Neural cell (in vitro differentiated cells): ENCODE results near the gene ARNT2. TPM values are rescaled to one million over a fixed set of nuclear protein-coding genes. Genes with fewer than 3 reads are reported as not detected.

Source experiments
- H2AFZ ChIP-seq: fragments of 200-600, 300-800 bp; sonication (generic), shearing (Covaris generic); 2 replicates; pipeline ENCODE4 v1.6.0; 2014; ENCODE audit warnings: low read depth, mild to moderate bottlenecking, antibody characterized with exemption, low read length, moderate library complexity
- H3F3A ChIP-seq: fragments of 200-600 bp; shearing (Covaris generic); 2 replicates; pipeline ENCODE4 v1.6.1; 2016; ENCODE audit warnings: mild to moderate bottlenecking, moderate library complexity, mixed read lengths, antibody characterized with exemption, low read length; ENCODE audit not compliant: insufficient read depth, poor library complexity, severe bottlenecking
- H3K27ac ChIP-seq: fragments of 200-600, 300-800 bp; sonication (generic), shearing (Covaris generic); 2 replicates; pipeline ENCODE4 v1.5.1; 2014; ENCODE audit warnings: mild to moderate bottlenecking, low read length, moderate library complexity
- H3K27me3 ChIP-seq: fragments of 300-800, 200-600 bp; sonication (generic), shearing (Covaris generic); 2 replicates; pipeline ENCODE4 v1.6.0; 2014; ENCODE audit warnings: mild to moderate bottlenecking, low read depth, low read length, moderate library complexity; ENCODE audit not compliant: insufficient read depth
- H3K36me3 ChIP-seq: fragments of 300-800, 200-600 bp; sonication (generic), shearing (Covaris generic); 2 replicates; pipeline ENCODE4 v1.5.1; 2014; ENCODE audit warnings: mild to moderate bottlenecking, antibody characterized with exemption, low read length, moderate library complexity; ENCODE audit not compliant: insufficient read depth
- H3K4me2 ChIP-seq: fragments of 300-800, 200-600 bp; sonication (generic), shearing (Covaris generic); 2 replicates; pipeline ENCODE4 v1.6.0; 2014; ENCODE audit warnings: mild to moderate bottlenecking, low read length
- H3K4me3 ChIP-seq: fragments of 300-800, 200-600 bp; sonication (generic), shearing (Covaris generic); 2 replicates; pipeline ENCODE4 v1.5.1; 2014; ENCODE audit warnings: mild to moderate bottlenecking, low read length, moderate library complexity
- H3K79me2 ChIP-seq: fragments of 200-600 bp; shearing (Covaris generic); replicated peaks from 2 replicates; pipeline ENCODE4 v1.6.0; 2014; ENCODE audit warnings: mild to moderate bottlenecking, low read length, moderate library complexity; ENCODE audit not compliant: insufficient read depth
- H3K9ac ChIP-seq: fragments of 300-800, 200-600 bp; sonication (generic), shearing (Covaris generic); 2 replicates; pipeline ENCODE4 v1.6.1; 2016; ENCODE audit warnings: mild to moderate bottlenecking, low read length, mixed read lengths
- H3K9me2 ChIP-seq: fragments of 200-600 bp; shearing (Covaris generic); 2 replicates; pipeline ENCODE4 v1.6.1; 2016; ENCODE audit warnings: mild to moderate bottlenecking, low read length, mixed read lengths; ENCODE audit not compliant: insufficient read depth
- H3K9me3 ChIP-seq: fragments of 200-600, 300-800 bp; sonication (generic), shearing (Covaris generic); 2 replicates; pipeline ENCODE4 v1.6.1; 2016; ENCODE audit warnings: mild to moderate bottlenecking, mixed run types, low read length, moderate library complexity, mixed read lengths
- H4K20me1 ChIP-seq: fragments of 200-600 bp; shearing (Covaris generic); 2 replicates; pipeline ENCODE4 v1.6.1; 2016; ENCODE audit warnings: mild to moderate bottlenecking, mixed run types; ENCODE audit not compliant: insufficient read depth
- CTCF ChIP-seq: fragments of 450-650 bp; IDR thresholded peaks from 2 replicates; pipeline ENCODE4 v1.5.1; 2014; ENCODE audit warnings: antibody characterized with exemption, mild to moderate bottlenecking, moderate library complexity; ENCODE audit not compliant: poor library complexity, severe bottlenecking
- EP300 ChIP-seq: fragments of 450-650 bp; conservative IDR thresholded peaks from 2 replicates; pipeline ENCODE4 v1.6.1; 2014; ENCODE audit warnings: antibody characterized with exemption, mild to moderate bottlenecking, moderate library complexity; ENCODE audit not compliant: poor library complexity, severe bottlenecking
- EZH2 ChIP-seq: fragments of 200-600, 300-800 bp; shearing (Covaris generic), sonication (generic); IDR thresholded peaks from 2 replicates; pipeline ENCODE4 v1.6.1; 2014; ENCODE audit warnings: antibody characterized with exemption, low read length, borderline replicate concordance, mild to moderate bottlenecking; ENCODE audit not compliant: insufficient read depth, poor library complexity, severe bottlenecking
- MXI1 ChIP-seq: fragments of 450-650 bp; conservative IDR thresholded peaks from 2 replicates; pipeline ENCODE4 v1.6.1; 2014; ENCODE audit warnings: antibody characterized with exemption, mild to moderate bottlenecking; ENCODE audit not compliant: poor library complexity, severe bottlenecking
- POLR2AphosphoS5 ChIP-seq: IDR thresholded peaks from 2 replicates; pipeline ENCODE4 v1.6.1; 2012
- RAD21 ChIP-seq: fragments of 450-650 bp; conservative IDR thresholded peaks from 2 replicates; pipeline ENCODE4 v1.6.1; 2014; ENCODE audit warnings: antibody characterized with exemption, mild to moderate bottlenecking, moderate library complexity
- REST ChIP-seq: IDR thresholded peaks from 2 replicates; pipeline ENCODE4 v1.6.1; 2012; ENCODE audit warnings: borderline replicate concordance
- SMC3 ChIP-seq: fragments of 450-650 bp; conservative IDR thresholded peaks from 2 replicates; pipeline ENCODE4 v1.6.1; 2014; ENCODE audit warnings: antibody characterized with exemption, mild to moderate bottlenecking, moderate library complexity; ENCODE audit not compliant: poor library complexity
- TAF1 ChIP-seq: IDR thresholded peaks from 2 replicates; pipeline ENCODE4 v1.6.1; 2012; ENCODE audit warnings: low read depth
- polyA plus RNA-seq: library from polyadenylated mRNA; depleted of rRNA; stranded (reverse); fragments of >200 nt; gene quantifications from 2 replicates; pipeline ENCODE4 v1.2.3, GENCODE V29; 2014

Gene ARNT2
- polyA plus RNA-seq, 1 donor from 2014 or later, result 41.2 TPM

GRCh38 chr15:80487839-80488390, 83.7 kb downstream of the ARNT2 start:
- Histone ChIP-seq H3K9me2 (no peaks in the 10 kb centered on the region), H3F3A (no peaks in the 10 kb centered on the region), H4K20me1 (no peaks in the 10 kb centered on the region), H3K4me2 (no peak overlapping the region), H2AFZ (no peak overlapping the region), H3K9ac (no peak overlapping the region), H3K79me2 (no peaks in the 10 kb centered on the region), H3K9me3 (no peaks in the 10 kb centered on the region), H3K4me3 (no peak overlapping the region), H3K27ac (no peak overlapping the region), H3K27me3 (no peaks in the 10 kb centered on the region), H3K36me3 (no peaks in the 10 kb centered on the region)
- no peak for TF ChIP-seq SMC3
- no peak for TF ChIP-seq EZH2
- no peak for TF ChIP-seq REST
- TF ChIP-seq RAD21, result no peak
- TF ChIP-seq EP300, result no peak
- TF ChIP-seq MXI1, result no peak
- no peak for TF ChIP-seq CTCF
- TF ChIP-seq POLR2AphosphoS5, result no peak

GRCh38 chr15:80489030-80489594, 84.9 kb downstream of the ARNT2 start:
- H3K79me2 ChIP-seq, result no peaks in the 10 kb centered on the region
- H3K4me2 ChIP-seq, result no peak overlapping the region
- H3K27ac ChIP-seq, result no peak overlapping the region
- no peak overlapping the region for H3K4me3 ChIP-seq
- no peaks in the 10 kb centered on the region for H3F3A ChIP-seq
- H3K36me3 ChIP-seq, result no peaks in the 10 kb centered on the region
- H3K9me3 ChIP-seq, result no peaks in the 10 kb centered on the region
- no peak overlapping the region for H3K9ac ChIP-seq
- no peaks in the 10 kb centered on the region for H3K27me3 ChIP-seq
- H2AFZ ChIP-seq, result no peak overlapping the region
- no peak for TF ChIP-seq RAD21
- no peak for TF ChIP-seq CTCF
- TF ChIP-seq POLR2AphosphoS5, result no peak
- TF ChIP-seq REST, result no peak
- no peak for TF ChIP-seq EP300
- TF ChIP-seq EZH2, result no peak
- no peak for TF ChIP-seq MXI1
- no peak for TF ChIP-seq TAF1
- no peaks in the 10 kb centered on the region for H3K9me2 ChIP-seq
- H4K20me1 ChIP-seq, result no peaks in the 10 kb centered on the region
